Upper lobe of right lung (tissue), 1 donor: ENCODE measurements around the gene SCN8A. TPM values are rescaled to one million over a fixed set of nuclear protein-coding genes. Genes with fewer than 3 reads are reported as not detected.
"Not testable (repeated sequence)": the region's sequence is repeated elsewhere in the genome, so short reads cannot be mapped to it uniquely, and the experiment has no call there.

Experiments used
- ATAC-seq: fragments of 200-7000 bp; cut with Tn5 transposase; one replicate; pipeline ENCODE4 v1.9.1; 2020; ENCODE audit warnings: mild to moderate bottlenecking, moderate library complexity
- DNase-seq: peaks from one replicate; pipeline ENCODE4 v3.0.0-alpha.2; 2020
- H3K27ac ChIP-seq: fragments of 200-600 bp; one replicate; pipeline ENCODE4 v1.8.0; 2022
- H3K27me3 ChIP-seq: fragments of 200-600 bp; one replicate; pipeline ENCODE4 v1.8.0; 2022; ENCODE audit warnings: mild to moderate bottlenecking
- H3K36me3 ChIP-seq: fragments of 200-600 bp; one replicate; pipeline ENCODE4 v1.8.0; 2022
- H3K4me1 ChIP-seq: fragments of 200-600 bp; one replicate; pipeline ENCODE4 v1.8.0; 2022
- H3K4me3 ChIP-seq: fragments of 200-600 bp; one replicate; pipeline ENCODE4 v1.8.0; 2022; ENCODE audit warnings: mild to moderate bottlenecking
- H3K9me3 ChIP-seq: fragments of 200-600 bp; one replicate; pipeline ENCODE4 v1.8.0; 2022
- intact Hi-C: fragments of 100-400 bp; cut with DNase I; formaldehyde crosslinking; loops from one replicate; pipeline ENCODE4 v1.11.0; 2022
- total RNA-seq: library from RNA; stranded (reverse); fragmentation: NEBNext Ultra II Directional; extraction: Animal tissue kit (Norgen Biotek cat#: 25700); gene quantifications from one replicate; pipeline ENCODE4 v1.2.1, GENCODE V29; 2021
- TF ChIP-seq, protein P1 (sequence below): fragments of 200-600 bp; IDR thresholded peaks from one replicate; pipeline ENCODE4 v1.8.0; 2022; ENCODE audit warnings: antibody characterized with exemption
- donor health status: DM: no; HTN: yes; CAD: no; lungs with severe emphysema.

Gene SCN8A
- total RNA-seq, 1 donor from 2014 or later: 1.1 TPM

DNA sequence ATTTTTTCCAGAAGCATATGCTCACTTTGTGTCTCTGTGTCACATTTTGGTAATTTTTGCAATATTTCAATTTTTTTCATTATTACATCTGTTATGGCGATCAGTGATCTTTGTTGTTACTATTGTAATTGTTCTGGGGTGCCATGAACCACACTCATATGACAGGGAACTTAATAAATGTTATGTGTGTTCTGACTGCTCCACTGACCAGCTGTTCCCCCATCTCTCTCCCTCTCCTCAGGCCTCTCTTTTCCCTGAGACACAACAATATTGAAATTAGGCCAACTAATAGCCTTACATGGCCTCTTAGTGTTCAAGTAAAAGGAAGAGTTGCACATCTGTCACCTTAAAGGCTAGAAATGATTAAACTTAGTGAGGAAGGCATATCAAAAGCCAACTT is 46.0 kb downstream of the SCN8A start:
- TF ChIP-seq, protein P1, sequence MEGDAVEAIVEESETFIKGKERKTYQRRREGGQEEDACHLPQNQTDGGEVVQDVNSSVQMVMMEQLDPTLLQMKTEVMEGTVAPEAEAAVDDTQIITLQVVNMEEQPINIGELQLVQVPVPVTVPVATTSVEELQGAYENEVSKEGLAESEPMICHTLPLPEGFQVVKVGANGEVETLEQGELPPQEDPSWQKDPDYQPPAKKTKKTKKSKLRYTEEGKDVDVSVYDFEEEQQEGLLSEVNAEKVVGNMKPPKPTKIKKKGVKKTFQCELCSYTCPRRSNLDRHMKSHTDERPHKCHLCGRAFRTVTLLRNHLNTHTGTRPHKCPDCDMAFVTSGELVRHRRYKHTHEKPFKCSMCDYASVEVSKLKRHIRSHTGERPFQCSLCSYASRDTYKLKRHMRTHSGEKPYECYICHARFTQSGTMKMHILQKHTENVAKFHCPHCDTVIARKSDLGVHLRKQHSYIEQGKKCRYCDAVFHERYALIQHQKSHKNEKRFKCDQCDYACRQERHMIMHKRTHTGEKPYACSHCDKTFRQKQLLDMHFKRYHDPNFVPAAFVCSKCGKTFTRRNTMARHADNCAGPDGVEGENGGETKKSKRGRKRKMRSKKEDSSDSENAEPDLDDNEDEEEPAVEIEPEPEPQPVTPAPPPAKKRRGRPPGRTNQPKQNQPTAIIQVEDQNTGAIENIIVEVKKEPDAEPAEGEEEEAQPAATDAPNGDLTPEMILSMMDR: no peak
- DNase-seq (no peak), ATAC-seq (no peak)
- Histone ChIP-seq H3K36me3 (no peaks in the 10 kb centered on the region), H3K4me3 (no peak overlapping the region), H3K9me3 (peaks cover 5% of the 10 kb centered on the region), H3K27ac (no peak overlapping the region), H3K27me3 (no peaks in the 10 kb centered on the region), H3K4me1 (no peaks in the 10 kb centered on the region)
- intact Hi-C loops: no loop called here

DNA sequence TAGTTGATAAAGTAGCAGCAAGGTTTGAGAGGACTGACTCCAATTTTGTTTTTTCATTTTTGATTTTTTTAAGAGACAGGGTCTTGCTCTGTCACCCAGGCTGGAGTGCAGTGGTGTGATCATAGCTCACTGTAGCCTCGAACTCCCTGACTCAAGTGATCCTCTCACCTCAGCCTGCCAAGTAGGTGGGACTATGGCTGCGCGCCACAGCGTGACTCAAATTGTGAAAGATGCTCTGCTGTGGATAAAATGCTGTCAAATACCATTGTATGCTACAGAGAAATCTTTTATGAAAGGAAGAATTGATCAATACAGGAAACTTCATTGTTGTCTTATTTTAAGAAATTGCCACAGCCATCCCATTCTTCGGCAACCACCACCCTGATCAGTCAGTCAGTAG is 48.3 kb downstream of the SCN8A start:
- no peak for ATAC-seq

DNA sequence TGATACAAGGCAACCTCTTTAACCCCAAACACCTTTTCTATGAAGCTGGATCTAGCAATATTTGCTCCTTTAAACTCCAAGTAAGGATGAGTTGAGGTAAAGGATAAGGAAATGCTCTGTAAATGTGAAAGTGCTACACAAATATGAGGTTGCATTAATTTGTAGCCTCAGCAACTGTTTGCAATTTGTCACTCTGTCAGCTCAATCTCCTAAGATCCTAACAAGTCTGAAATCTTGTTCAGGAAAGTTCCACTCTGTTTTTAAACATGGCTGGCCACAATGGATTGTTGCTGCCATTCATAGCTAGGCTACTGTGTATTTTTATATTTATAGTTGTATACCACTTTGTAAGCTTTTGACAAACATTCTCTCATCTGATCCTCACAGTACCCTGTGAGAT is 51.3 kb downstream of the SCN8A start:
- Histone ChIP-seq H3K4me3 (no peak overlapping the region), H3K4me1 (no peaks in the 10 kb centered on the region), H3K36me3 (no peaks in the 10 kb centered on the region), H3K27ac (no peak overlapping the region), H3K9me3 (peaks cover 5% of the 10 kb centered on the region), H3K27me3 (no peaks in the 10 kb centered on the region)
- ATAC-seq (no peak), DNase-seq (no peak)
- intact Hi-C loops: no loop called here
- TF ChIP-seq, protein P1: no peak

More for the DNA sequence above, 48.3 kb downstream of the SCN8A start:
- Histone ChIP-seq H3K27ac (no peak overlapping the region), H3K36me3 (no peaks in the 10 kb centered on the region), H3K9me3 (peaks cover 5% of the 10 kb centered on the region), H3K4me1 (no peaks in the 10 kb centered on the region), H3K4me3 (no peak overlapping the region), H3K27me3 (no peaks in the 10 kb centered on the region)
- intact Hi-C loops: no loop called here
- TF ChIP-seq, protein P1: no peak
- DNase-seq: no peak

DNA sequence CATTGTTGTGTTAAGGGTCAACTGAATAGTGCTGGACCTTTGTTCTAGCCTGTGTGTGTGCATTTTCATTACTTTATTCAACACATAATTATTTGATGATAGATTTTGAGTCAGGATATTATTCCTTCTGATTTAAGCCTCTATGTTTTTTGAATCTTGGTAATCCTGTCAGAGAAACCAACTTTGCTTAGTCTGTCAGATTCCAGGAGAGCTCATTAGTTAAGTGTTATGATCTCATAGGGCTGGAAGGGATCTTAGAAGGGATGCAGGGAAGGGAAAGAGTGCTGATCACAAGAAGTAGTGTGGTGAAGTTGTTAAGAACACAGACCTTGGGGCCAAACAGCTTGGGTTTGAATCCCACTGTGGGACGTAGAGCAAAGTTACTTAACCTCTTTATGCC is 52.9 kb downstream of the SCN8A start:
- DNase-seq (no peak), ATAC-seq (no peak)
- Histone ChIP-seq H3K4me1 (no peaks in the 10 kb centered on the region), H3K4me3 (no peak overlapping the region), H3K9me3 (no peaks in the 10 kb centered on the region), H3K27me3 (no peaks in the 10 kb centered on the region), H3K36me3 (no peaks in the 10 kb centered on the region), H3K27ac (no peak overlapping the region)
- TF ChIP-seq, protein P1: no peak
- intact Hi-C loops: no loop called here

DNA sequence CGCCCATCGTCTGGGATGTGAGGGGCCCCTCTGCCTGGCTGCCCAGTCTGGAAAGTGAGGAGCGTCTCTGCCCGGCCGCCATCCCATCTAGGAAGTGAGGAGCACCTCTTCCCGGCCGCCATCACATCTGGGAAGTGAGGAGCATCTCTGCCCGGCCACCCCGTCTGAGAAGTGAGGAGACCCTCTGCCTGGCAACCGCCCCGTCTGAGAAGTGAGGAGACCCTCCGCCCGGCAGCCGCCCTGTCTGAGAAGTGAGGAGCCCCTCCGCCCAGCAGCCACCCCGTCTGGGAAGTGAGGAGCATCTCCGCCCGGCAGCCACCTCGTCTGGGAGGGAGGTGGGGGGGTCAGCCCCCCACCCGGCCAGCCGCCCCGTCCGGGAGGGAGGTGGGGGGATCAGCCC is 53.7 kb downstream of the SCN8A start:
- H3K27ac ChIP-seq, ATAC-seq, DNase-seq, H3K4me1 ChIP-seq, H3K4me3 ChIP-seq, H3K36me3 ChIP-seq, H3K27me3 ChIP-seq, intact Hi-C loops, H3K9me3 ChIP-seq: not testable (repeated sequence)

DNA sequence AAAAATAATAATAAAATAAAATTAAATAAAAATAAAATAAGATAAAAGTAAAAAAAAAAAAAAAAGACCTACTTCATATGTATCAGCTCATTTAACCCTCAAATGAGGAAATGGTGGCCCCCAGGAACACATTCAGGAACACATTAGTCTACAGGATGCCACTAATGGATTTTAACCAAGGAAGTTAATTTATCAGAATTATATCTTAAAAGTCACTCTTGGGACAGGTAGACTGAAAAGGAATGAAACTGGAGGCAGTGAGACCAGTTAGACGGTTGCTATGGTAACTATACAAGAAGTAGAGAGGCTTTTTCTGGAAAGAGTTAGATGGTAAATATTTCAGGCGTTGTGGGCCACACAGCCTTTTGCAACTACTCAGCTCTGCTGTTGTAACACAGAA is 54.9 kb downstream of the SCN8A start:
- no peak for ATAC-seq
- intact Hi-C loops: no loop called here
- no peak for DNase-seq
- Histone ChIP-seq H3K27me3 (no peaks in the 10 kb centered on the region), H3K36me3 (no peaks in the 10 kb centered on the region), H3K27ac (no peak overlapping the region), H3K4me1 (no peaks in the 10 kb centered on the region), H3K9me3 (no peaks in the 10 kb centered on the region), H3K4me3 (no peak overlapping the region)
- TF ChIP-seq, protein P1: no peak
